ENCODE data around the gene PLD1.
"Not testable (repeated sequence)": the region's sequence is repeated elsewhere in the genome, so short reads cannot be mapped to it uniquely, and the experiment has no call there.

The PLD1 gene

DNA sequence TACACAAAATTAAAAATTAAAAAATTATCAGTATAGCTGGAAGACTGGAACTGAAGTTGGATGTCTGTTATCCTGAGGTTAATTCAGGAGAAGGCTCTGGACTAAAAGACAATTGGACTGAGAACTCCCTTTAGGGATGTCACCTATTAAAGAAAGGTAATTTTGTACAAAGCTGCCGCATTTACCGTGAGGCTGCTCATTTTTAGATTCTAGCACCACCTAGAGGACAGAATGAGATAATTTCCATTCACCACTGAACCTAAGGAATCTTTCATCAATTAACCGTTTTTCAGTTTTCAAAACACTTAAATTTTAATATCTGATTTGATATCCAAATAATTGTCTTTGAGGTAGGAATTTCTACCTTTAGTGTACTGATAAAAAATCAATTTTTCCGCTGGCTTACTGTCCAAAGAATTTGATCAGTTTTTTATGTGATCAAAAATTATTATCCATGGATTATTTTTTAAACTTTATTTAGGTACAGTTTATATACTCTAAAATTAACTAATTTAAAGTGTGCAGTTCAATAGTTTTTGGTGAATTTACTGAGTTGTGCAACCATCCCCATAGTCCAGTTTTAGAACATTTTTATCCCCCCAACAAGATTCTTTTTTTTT lies 243.4 kb downstream of the PLD1 start:
- DNase-seq (ENCODE audit: low read depth in 1 of 2, low spot score in 1 of 2): no peak

DNA sequence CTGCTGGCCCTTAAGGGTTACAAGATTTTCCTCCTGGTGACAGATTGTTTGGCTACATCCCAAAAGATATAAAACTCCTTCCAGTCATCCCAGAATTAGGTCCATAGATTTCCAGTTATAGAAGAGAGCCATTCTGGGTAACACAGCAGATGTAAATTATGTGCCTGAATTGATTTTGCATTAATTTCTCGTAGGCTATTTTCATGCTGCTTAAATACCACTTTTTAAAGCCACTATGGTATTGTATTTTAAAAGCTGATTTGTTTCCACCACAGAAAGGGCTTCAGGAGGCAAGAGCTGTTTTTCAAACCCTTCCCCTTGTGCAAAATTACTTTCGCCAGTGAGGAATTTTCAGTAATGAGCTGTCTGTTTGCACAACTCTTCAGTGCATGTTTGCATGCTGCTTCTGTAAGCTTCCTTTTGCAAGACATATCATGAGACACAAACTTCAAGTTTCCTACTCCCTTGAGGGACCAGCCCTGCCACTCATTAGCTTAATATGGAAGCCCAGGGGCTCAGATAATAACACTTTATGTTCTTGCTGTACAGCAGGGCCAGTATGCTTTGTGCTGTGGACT lies 244.7 kb downstream of the PLD1 start:
- no peak for DNase-seq (ENCODE audit: low read depth in 1 of 2, low spot score in 1 of 2)

GRCh38 chr3:171564748-171565480 lies 245.4 kb downstream of the PLD1 start:
- DNase-seq (ENCODE audit: low read depth in 1 of 2, low spot score in 1 of 2): no peak

DNA sequence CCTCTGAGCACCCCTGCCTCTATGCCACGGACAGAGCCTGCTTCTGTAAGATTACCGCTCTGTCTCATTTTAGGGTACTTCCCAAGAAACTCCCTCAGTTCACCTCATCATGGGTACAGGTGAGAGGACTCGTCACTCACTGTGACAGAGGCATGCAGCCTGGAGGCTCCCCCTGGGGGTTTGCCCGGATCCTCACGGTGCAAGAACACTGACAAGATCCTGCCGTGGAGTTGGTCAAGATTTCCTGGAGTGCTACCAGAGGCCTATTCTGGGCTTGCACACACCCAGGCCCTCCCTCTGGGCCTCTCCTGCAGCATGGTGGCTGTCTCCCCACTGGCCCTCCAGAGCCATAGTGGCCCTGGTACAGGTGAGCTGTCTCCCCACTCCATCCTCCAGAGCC lies 247.0 kb downstream of the PLD1 start:
- no peak for DNase-seq (ENCODE audit: low read depth in 1 of 2, low spot score in 1 of 2)

GRCh38 chr3:171562459-171562858 lies 247.8 kb downstream of the PLD1 start:
- not testable (repeated sequence) for DNase-seq (ENCODE audit: low read depth in 1 of 2, low spot score in 1 of 2)

DNA sequence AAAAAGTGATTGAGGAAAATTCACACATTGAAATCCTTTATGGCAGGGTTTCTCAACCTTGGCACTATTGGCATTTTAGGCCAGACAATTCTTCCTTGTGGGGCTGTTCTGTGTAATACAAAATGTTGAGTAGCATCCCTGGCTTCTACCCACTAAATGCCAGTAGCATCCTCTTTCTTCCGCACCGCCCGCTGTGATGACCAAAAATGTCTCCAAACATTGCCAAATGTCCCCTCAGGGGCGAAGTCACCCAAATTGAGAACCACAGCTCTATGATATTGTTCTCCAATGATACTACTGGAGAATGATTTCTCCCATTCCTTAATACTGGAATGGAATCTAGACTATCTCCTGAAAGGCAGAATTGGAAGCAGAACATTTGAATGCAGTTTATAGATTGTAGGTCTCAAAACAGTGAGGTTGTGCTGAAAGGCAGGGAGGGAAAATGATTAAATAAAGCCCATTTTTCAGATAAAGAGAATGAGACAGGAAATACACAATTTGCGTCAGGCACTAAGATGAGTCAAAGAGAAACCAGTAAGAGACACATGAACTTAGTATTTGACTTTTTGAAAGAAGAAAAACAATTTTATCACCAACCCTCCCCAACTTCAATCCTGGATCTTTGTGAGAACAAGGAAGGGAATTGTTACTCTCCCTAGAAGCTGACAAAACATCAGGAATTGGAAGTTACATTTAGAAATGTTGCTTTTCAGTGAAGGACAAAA lies 248.5 kb downstream of the PLD1 start:
- DNase-seq (ENCODE audit: low read depth in 1 of 2, low spot score in 1 of 2): no peak

- DNase-seq (ENCODE audit: low read depth in 1 of 2, low spot score in 1 of 2): no peak
Measured at GRCh38 chr3:171559586-171559985, 250.7 kb downstream of the PLD1 start.

- no peak for DNase-seq (ENCODE audit: low read depth in 1 of 2, low spot score in 1 of 2)
Measured at GRCh38 chr3:171558188-171558696, 252.0 kb downstream of the PLD1 start.

GRCh38 chr3:171557173-171557572 lies 253.1 kb downstream of the PLD1 start:
- DNase-seq (ENCODE audit: low read depth in 1 of 2, low spot score in 1 of 2): no peak

DNA sequence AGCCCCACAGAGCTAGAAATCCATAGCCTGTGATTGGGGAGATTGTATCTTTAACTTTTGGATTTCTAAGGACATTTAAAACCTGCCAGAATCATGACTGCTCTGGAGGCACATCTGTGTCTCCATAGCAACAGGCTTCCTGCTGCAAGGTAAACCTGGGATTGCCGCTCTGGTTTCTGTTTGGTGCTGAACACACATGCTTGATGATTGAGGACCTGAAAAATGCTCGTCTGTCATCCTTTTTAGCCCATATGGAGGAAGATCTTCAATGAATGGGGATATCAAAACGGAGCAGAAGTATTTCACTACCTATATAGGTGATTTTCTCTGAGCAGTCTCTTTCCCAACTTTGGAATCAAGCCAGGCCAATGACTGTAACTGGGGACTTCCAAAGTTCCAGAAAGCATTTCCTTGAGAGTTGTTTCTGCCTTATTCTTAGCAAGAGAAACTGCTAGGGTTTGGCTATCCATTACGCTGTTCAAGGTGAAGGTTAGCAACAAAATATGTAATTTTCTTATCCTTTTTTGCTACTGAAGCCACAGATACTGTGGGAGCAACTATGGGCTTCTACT lies 253.6 kb downstream of the PLD1 start:
- no peak for DNase-seq (ENCODE audit: low read depth in 1 of 2, low spot score in 1 of 2)

GRCh38 chr3:171556148-171556547 lies 254.1 kb downstream of the PLD1 start:
- no peak for DNase-seq (ENCODE audit: low read depth in 1 of 2, low spot score in 1 of 2)

GRCh38 chr3:171553086-171553485 lies 257.2 kb downstream of the PLD1 start:
- no peak for DNase-seq (ENCODE audit: low read depth in 1 of 2, low spot score in 1 of 2)

DNA sequence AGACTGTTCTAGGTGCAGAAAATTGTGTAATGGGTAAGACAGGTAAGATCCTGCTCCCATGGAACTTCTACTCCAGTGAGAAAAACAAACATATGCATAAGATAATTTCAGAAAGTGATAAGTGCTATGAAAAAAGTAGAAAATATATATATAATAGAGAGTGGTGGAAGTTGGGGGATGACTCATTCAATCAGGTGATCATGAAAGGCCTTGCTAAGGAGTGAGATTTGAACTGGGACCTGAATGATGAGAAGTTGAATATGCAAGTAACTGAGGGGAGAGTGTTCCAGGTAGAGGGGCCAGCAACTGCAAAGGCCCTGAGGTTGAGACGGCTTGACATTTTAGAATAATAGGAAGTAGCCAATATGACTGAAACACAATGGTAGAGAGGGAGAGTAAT lies 257.8 kb downstream of the PLD1 start:
- DNase-seq (ENCODE audit: low read depth in 1 of 2, low spot score in 1 of 2): no peak

GRCh38 chr3:171551296-171551695 lies 259.0 kb downstream of the PLD1 start:
- no peak for DNase-seq (ENCODE audit: low read depth in 1 of 2, low spot score in 1 of 2)

All from stimulated activated CD4-positive, alpha-beta T cell treated with anti-CD3 and anti-CD28 coated beads, Interleukin-15, amount 100 ng/mL, for 1 hour (primary cell).